ENCODE data around the gene THSD7B.

DNA sequence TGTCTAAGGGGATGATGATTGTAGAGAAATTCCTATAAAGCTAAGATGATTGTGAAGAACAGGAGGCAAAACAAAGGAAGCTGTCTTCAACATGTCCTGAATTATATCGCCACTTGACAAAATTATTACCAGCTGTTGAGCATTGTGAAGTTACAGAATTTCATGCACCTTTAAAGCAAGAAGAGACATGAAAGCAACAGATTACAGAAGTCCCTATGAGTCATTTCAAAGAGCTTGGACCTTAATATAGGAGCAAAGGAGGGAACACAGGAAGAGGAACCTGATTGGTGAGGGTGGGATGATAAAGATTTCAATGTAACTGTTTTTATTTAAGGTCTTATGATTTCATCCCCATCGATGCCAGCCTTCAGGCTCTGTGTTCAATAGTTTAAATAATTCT, 672.0 kb downstream of the THSD7B start:
- TF ChIP-seq ZNF565 (CRISPR knock-in tag; conservative IDR thresholded peaks at IDR 0.05; ENCODE audit: low read depth) (no peak), ISL1 (CRISPR knock-in tag; IDR thresholded peaks at IDR 0.05) (no peak), TOX (CRISPR knock-in tag; IDR thresholded peaks at IDR 0.05; ENCODE audit: borderline replicate concordance) (no peak), ZFP3 (CRISPR knock-in tag; IDR thresholded peaks at IDR 0.05) (no peak), ZC3H10 (CRISPR knock-in tag; IDR thresholded peaks at IDR 0.05) (no peak), GLIS3 (CRISPR knock-in tag; IDR thresholded peaks at IDR 0.05) (no peak), BACH2 (CRISPR knock-in tag; IDR thresholded peaks at IDR 0.05; ENCODE audit: borderline replicate concordance) (no peak), RARB (CRISPR knock-in tag; IDR thresholded peaks at IDR 0.05) (no peak)
- TF ChIP-seq, protein P1, sequence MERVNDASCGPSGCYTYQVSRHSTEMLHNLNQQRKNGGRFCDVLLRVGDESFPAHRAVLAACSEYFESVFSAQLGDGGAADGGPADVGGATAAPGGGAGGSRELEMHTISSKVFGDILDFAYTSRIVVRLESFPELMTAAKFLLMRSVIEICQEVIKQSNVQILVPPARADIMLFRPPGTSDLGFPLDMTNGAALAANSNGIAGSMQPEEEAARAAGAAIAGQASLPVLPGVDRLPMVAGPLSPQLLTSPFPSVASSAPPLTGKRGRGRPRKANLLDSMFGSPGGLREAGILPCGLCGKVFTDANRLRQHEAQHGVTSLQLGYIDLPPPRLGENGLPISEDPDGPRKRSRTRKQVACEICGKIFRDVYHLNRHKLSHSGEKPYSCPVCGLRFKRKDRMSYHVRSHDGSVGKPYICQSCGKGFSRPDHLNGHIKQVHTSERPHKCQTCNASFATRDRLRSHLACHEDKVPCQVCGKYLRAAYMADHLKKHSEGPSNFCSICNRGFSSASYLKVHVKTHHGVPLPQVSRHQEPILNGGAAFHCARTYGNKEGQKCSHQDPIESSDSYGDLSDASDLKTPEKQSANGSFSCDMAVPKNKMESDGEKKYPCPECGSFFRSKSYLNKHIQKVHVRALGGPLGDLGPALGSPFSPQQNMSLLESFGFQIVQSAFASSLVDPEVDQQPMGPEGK (CRISPR knock-in tag; IDR thresholded peaks at IDR 0.05; ENCODE audit: borderline replicate concordance), result no peak
- TF ChIP-seq, protein P2, sequence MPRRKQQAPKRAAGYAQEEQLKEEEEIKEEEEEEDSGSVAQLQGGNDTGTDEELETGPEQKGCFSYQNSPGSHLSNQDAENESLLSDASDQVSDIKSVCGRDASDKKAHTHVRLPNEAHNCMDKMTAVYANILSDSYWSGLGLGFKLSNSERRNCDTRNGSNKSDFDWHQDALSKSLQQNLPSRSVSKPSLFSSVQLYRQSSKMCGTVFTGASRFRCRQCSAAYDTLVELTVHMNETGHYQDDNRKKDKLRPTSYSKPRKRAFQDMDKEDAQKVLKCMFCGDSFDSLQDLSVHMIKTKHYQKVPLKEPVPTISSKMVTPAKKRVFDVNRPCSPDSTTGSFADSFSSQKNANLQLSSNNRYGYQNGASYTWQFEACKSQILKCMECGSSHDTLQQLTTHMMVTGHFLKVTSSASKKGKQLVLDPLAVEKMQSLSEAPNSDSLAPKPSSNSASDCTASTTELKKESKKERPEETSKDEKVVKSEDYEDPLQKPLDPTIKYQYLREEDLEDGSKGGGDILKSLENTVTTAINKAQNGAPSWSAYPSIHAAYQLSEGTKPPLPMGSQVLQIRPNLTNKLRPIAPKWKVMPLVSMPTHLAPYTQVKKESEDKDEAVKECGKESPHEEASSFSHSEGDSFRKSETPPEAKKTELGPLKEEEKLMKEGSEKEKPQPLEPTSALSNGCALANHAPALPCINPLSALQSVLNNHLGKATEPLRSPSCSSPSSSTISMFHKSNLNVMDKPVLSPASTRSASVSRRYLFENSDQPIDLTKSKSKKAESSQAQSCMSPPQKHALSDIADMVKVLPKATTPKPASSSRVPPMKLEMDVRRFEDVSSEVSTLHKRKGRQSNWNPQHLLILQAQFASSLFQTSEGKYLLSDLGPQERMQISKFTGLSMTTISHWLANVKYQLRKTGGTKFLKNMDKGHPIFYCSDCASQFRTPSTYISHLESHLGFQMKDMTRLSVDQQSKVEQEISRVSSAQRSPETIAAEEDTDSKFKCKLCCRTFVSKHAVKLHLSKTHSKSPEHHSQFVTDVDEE (CRISPR knock-in tag; IDR thresholded peaks at IDR 0.05), result no peak

Measured in SK-N-SH treated with all-trans-retinoic acid at 6 μM for 48 hours (cell line).